Body of pancreas (tissue), 4 donors: ENCODE data around the gene NSD2.

Experiments
- POLR2A ChIP-seq, 3 donors: fragments of 450-650 bp; IDR thresholded peaks; one replicate each; pipeline ENCODE4 v1.6.1; 2016; ENCODE audit warnings: antibody characterized with exemption in 3 of 3, mild to moderate bottlenecking in 2 of 3
- TF ChIP-seq, protein P1 (sequence below), 7 experiments: fragments of 450-650 bp in 4 of 7; fragments of 200-600 bp in 3 of 7; sonication (generic) in 3 of 7; IDR thresholded peaks; one replicate each; pipeline ENCODE4 v1.5.1; 2016 to 2019; ENCODE audit warnings: antibody characterized with exemption in 7 of 7

DNA sequence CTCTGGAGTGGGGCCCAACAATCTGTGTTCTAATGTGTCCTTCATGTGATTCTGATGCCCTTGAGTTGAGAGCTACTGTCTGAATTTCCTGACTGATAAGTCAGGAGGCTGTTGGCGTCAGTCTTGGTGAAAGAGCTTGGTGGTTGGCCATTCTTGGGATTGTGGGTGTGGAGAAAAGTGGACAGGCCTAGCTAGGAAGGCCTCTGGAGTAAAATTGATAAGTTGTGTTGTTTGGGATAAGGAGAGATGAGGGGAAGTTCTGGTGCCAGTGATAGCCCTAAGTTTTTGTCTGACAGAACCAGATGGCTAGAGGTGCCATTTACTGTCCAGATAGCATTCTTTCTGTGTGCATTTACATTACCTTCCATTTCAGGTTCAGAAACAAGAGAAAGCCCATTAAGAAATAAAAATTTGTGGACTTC lies 11.7 kb downstream of the NSD2 start:
- no peak for TF ChIP-seq POLR2A (IDR thresholded peaks at IDR 0.05)
- TF ChIP-seq, protein P1, sequence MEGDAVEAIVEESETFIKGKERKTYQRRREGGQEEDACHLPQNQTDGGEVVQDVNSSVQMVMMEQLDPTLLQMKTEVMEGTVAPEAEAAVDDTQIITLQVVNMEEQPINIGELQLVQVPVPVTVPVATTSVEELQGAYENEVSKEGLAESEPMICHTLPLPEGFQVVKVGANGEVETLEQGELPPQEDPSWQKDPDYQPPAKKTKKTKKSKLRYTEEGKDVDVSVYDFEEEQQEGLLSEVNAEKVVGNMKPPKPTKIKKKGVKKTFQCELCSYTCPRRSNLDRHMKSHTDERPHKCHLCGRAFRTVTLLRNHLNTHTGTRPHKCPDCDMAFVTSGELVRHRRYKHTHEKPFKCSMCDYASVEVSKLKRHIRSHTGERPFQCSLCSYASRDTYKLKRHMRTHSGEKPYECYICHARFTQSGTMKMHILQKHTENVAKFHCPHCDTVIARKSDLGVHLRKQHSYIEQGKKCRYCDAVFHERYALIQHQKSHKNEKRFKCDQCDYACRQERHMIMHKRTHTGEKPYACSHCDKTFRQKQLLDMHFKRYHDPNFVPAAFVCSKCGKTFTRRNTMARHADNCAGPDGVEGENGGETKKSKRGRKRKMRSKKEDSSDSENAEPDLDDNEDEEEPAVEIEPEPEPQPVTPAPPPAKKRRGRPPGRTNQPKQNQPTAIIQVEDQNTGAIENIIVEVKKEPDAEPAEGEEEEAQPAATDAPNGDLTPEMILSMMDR (IDR thresholded peaks at IDR 0.05): no peak
